Left ventricle myocardium inferior (tissue), 1 donor: Measurements from ENCODE around the gene SNN. TPM values are rescaled to one million over a fixed set of nuclear protein-coding genes. Genes with fewer than 3 reads are reported as not detected.

Experiments
- DNase-seq: peaks from one replicate; pipeline ENCODE4 v3.0.0-alpha.2; 2020
- H3K27ac ChIP-seq: fragments of 200-600 bp; replicated peaks from 2 replicates; pipeline ENCODE4 v1.8.0; 2021
- H3K27me3 ChIP-seq: fragments of 200-600 bp; 2 replicates; pipeline ENCODE4 v1.8.0; 2021; ENCODE audit warnings: low read depth
- H3K36me3 ChIP-seq: fragments of 200-600 bp; 2 replicates; pipeline ENCODE4 v1.8.0; 2021
- H3K4me1 ChIP-seq: fragments of 200-600 bp; 2 replicates; pipeline ENCODE4 v1.8.0; 2021
- H3K4me3 ChIP-seq: fragments of 200-600 bp; 2 replicates; pipeline ENCODE4 v1.8.0; 2021; ENCODE audit warnings: mild to moderate bottlenecking, moderate library complexity
- H3K9me3 ChIP-seq: fragments of 200-600 bp; replicated peaks from 2 replicates; pipeline ENCODE4 v1.8.0; 2021
- intact Hi-C: fragments of 100-400 bp; cut with micrococcal nuclease; formaldehyde crosslinking; loops from one replicate; pipeline ENCODE4 v1.11.0; 2022
- total RNA-seq: library from RNA; stranded (reverse); fragmentation: NEBNext Ultra II Directional; extraction: Animal tissue kit (Norgen Biotek cat#: 25700); gene quantifications from one replicate; pipeline ENCODE4 v1.2.1, GENCODE V29; 2021
- TF ChIP-seq, protein P1 (sequence below): fragments of 200-600 bp; IDR thresholded peaks from 2 replicates; pipeline ENCODE4 v1.8.0; 2021; ENCODE audit warnings: antibody characterized with exemption, mild to moderate bottlenecking, borderline replicate concordance
- donor health status: DM: no; HTN: yes; CAD: no; lungs with severe emphysema.

SNN gene
- total RNA-seq, 1 donor from 2014 or later, result 28.2 TPM

DNA sequence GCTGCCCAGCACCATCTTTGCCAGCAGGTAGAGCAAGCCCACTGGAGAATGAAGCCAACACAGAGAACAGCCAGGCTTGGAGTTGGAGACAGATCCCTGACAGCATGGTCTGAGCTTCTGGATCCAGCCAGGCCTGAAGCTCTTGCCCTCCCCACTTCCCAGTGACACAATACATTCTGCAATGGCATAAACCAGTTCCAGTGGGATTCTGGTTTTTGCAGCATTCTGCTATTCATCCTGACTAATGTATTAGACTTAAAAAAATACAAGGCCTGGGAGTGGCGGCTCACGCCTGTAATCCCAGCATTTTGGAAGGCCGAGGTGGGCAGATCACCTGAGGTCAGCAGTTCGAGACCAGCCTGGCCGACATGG lies 41.0 kb upstream of the SNN start:
- intact Hi-C loops, result no loop called here
- Histone ChIP-seq H3K36me3 (no peaks in the 10 kb centered on the region), H3K27me3 (no peaks in the 10 kb centered on the region), H3K4me3 (no peak overlapping the region), H3K4me1 (peaks cover 10% of the 10 kb centered on the region), H3K9me3 (no peaks in the 10 kb centered on the region), H3K27ac (peak overlapping the region; percentile 72)
- no peak for DNase-seq
- TF ChIP-seq, protein P1, sequence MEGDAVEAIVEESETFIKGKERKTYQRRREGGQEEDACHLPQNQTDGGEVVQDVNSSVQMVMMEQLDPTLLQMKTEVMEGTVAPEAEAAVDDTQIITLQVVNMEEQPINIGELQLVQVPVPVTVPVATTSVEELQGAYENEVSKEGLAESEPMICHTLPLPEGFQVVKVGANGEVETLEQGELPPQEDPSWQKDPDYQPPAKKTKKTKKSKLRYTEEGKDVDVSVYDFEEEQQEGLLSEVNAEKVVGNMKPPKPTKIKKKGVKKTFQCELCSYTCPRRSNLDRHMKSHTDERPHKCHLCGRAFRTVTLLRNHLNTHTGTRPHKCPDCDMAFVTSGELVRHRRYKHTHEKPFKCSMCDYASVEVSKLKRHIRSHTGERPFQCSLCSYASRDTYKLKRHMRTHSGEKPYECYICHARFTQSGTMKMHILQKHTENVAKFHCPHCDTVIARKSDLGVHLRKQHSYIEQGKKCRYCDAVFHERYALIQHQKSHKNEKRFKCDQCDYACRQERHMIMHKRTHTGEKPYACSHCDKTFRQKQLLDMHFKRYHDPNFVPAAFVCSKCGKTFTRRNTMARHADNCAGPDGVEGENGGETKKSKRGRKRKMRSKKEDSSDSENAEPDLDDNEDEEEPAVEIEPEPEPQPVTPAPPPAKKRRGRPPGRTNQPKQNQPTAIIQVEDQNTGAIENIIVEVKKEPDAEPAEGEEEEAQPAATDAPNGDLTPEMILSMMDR, result no peak

DNA sequence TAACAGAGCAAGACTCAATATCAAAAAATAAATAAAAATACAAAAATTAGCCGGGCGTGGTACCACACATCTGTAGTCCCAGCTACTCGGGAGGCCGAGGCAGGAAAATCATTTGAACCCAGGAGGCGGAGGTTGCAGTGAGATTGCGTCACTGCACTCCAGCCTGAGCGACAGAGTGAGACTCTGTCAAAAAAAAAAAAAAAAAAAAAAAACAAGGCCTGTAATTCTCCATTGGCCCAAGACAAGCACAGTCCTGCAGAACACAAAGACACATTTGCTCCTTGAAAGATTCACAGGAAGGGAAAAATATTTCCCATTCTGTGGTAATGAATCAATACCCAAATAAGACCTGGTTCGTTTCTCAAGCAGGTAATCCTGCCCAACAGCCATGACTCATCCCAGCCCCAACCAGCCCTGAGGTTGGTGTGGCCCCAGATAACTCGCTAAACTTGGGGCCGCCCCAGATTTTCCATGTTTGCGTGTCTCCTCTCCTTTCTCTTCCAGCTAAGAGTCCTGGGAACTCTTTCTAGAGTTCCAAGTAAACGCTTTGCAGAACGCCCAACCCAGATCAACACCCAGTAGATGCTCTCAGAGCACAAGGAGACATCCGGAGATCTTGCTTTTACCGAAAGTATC lies 40.3 kb upstream of the SNN start:
- Histone ChIP-seq H3K27ac (peak overlapping the region; percentile 72), H3K36me3 (no peaks in the 10 kb centered on the region), H3K27me3 (no peaks in the 10 kb centered on the region), H3K9me3 (no peaks in the 10 kb centered on the region), H3K4me3 (no peak overlapping the region), H3K4me1 (peaks cover 16% of the 10 kb centered on the region)
- DNase-seq, result no peak
- intact Hi-C loops, result no loop called here
- TF ChIP-seq, protein P1, result no peak

DNA sequence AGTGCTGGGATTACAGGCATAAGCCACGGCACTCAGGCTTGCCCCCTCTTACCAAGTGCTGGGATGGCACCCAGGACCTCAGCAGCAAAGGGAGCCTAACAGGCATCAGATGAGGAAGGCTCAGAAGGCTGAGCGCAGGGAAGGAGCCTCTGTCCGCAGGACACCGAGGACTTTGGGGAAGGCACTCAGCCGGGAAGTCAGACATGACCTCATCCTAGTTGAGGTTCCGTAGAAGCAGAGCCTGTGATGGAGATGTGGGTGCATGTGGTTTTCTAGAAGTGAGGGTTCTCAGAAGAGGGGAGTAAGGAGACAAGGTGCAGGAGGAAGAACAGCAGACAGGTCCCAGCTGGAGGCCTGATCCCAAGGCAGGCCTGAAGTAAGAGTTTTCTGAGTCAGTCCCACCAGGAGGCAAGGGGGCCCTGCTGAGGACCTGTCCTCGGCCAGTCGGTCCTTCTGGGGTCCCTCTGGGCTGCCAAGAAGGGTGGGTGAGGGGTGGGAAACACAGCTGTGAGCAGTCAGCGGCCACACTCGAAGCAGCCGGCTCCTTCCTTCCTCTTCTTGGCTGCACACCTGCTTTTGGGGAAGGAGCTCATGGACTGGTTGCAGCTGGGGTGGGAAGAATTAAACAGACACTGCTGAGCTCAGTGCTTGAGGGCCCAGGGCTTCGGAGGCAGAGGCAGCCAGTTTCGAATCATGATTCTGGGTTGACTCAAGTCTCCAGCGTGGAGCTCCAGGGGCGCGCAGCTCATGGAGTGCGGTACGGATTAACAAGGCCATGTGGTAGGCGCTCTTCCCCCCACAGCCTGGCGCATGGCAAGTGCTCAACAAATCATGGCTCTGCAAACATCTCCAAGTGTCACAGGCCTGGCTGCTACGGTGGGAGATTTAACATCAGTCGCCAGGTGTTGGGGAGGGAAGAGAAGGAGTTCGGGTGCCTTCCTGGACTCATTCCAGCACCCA lies 38.9 kb upstream of the SNN start:
- TF ChIP-seq, protein P1, result no peak
- Histone ChIP-seq H3K4me3 (no peak overlapping the region), H3K27me3 (no peaks in the 10 kb centered on the region), H3K36me3 (no peaks in the 10 kb centered on the region), H3K27ac (peak overlapping the region; percentile 72), H3K9me3 (no peaks in the 10 kb centered on the region), H3K4me1 (peaks cover 19% of the 10 kb centered on the region)
- intact Hi-C loops, result no loop called here
- peak; percentile 41 for DNase-seq

DNA sequence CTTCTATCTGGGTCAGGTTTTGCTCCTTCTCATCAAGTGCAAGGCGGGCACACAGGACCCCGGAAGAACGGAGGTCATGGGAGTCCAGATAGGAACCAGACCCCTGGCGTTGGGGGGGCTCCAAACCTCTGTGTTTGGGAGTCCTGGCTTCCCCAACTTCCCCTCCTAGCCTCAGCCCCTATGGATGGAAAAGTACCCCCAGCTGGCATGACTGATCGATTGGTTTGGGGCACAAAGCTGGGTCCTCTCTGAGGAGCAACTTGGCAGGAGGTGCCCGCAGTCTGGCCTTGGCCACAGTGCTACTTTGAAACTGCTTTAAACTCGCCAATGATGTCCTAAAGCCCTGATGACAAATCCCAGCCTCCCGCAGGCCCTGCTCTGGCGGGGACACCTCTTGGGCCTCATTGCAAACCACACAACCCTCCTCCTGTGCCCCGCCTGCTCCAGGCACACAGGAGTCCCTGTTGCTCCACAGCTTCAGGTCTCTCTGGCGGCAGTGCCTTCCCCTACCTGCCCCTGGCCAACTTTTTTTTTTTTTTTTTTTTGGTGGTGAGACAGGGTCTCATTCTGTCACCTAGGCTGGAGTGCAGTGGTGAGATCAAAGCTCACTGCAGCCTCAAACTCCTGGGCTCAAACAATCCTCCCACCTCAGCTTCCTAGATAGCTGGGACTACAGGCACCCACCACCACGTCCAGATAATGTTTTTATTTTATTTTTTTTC lies 38.0 kb upstream of the SNN start:
- H3K4me1 ChIP-seq, result peaks cover 19% of the 10 kb centered on the region
- no peak for DNase-seq
- intact Hi-C loops, result no loop called here
- peak overlapping the region; percentile 72 for H3K27ac ChIP-seq
- TF ChIP-seq, protein P1, result no peak
- H3K9me3 ChIP-seq, result no peaks in the 10 kb centered on the region
- no peaks in the 10 kb centered on the region for H3K27me3 ChIP-seq
- H3K36me3 ChIP-seq, result no peaks in the 10 kb centered on the region
- no peak overlapping the region for H3K4me3 ChIP-seq

DNA sequence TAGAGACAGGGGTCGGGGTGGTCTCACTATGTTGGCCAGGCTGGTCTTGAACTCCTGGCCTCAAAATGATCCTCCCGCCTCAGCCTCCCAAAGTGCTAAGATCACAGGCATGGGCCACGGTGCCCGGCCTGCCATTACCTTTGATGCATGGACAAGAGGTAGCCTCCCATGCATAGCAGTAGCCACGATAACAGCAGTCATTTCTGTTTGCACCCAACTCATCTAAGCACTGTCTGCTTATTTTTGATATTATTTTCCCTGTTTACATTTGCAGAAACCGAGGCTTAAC lies 37.5 kb upstream of the SNN start:
- TF ChIP-seq, protein P1, result no peak
- H3K9me3 ChIP-seq, result no peaks in the 10 kb centered on the region
- no peak for DNase-seq
- no peaks in the 10 kb centered on the region for H3K36me3 ChIP-seq
- H3K4me3 ChIP-seq, result no peak overlapping the region
- intact Hi-C loops, result no loop called here
- H3K27ac ChIP-seq, result no peak overlapping the region
- H3K4me1 ChIP-seq, result peaks cover 19% of the 10 kb centered on the region
- H3K27me3 ChIP-seq, result no peaks in the 10 kb centered on the region
